Measurements from ENCODE around the gene NOC4L. TPM values are rescaled to one million over a fixed set of nuclear protein-coding genes. Genes with fewer than 3 reads are reported as not detected.

Gene NOC4L
- total RNA-seq, 1 experiment from 2014 or later, result 62.5 TPM

GRCh38 chr12:132167611-132168310 lies 23.5 kb downstream of the NOC4L start:
- peaks cover 4% of the 10 kb centered on the region for H3K9me3 Mint-ChIP-seq (ENCODE audit: low read depth, unreplicated experiment)
- intact Hi-C loops (cut with micrococcal nuclease; ENCODE audit: unreplicated experiment), result no loop called here
- CTCF ChIA-PET, result no interaction called here
- TF ChIP-seq CTCF (IDR thresholded peaks at IDR 0.05; ENCODE audit: unreplicated experiment), result no peak
- no peak overlapping the region for H3K27ac Mint-ChIP-seq (ENCODE audit: unreplicated experiment)
- no peak for DNase-seq
- BruUV-seq (replicated peaks), result no TSS peak
- peaks cover 88% of the 10 kb centered on the region for H3K27me3 Mint-ChIP-seq (ENCODE audit: unreplicated experiment)
- peaks cover 12% of the 10 kb centered on the region for H3K36me3 Mint-ChIP-seq (ENCODE audit: insufficient read depth, unreplicated experiment)
- H3K4me3 Mint-ChIP-seq (ENCODE audit: low read depth, unreplicated experiment), result no peak overlapping the region
- H3K4me1 Mint-ChIP-seq (ENCODE audit: low read depth, unreplicated experiment), result peaks cover 9% of the 10 kb centered on the region

GRCh38 chr12:132168311-132169031 lies 24.2 kb downstream of the NOC4L start:
- H3K4me1 Mint-ChIP-seq (ENCODE audit: low read depth, unreplicated experiment), result peaks cover 9% of the 10 kb centered on the region
- CTCF ChIA-PET, result no interaction called here
- peaks cover 88% of the 10 kb centered on the region for H3K27me3 Mint-ChIP-seq (ENCODE audit: unreplicated experiment)
- peaks cover 4% of the 10 kb centered on the region for H3K9me3 Mint-ChIP-seq (ENCODE audit: low read depth, unreplicated experiment)
- no TSS peak for BruUV-seq (replicated peaks)
- no peak overlapping the region for H3K27ac Mint-ChIP-seq (ENCODE audit: unreplicated experiment)
- no peak overlapping the region for H3K4me3 Mint-ChIP-seq (ENCODE audit: low read depth, unreplicated experiment)
- intact Hi-C loops (cut with micrococcal nuclease; ENCODE audit: unreplicated experiment), result no loop called here
- TF ChIP-seq CTCF (IDR thresholded peaks at IDR 0.05; ENCODE audit: unreplicated experiment), result no peak
- DNase-seq, result no peak
- peaks cover 12% of the 10 kb centered on the region for H3K36me3 Mint-ChIP-seq (ENCODE audit: insufficient read depth, unreplicated experiment)

GRCh38 chr12:132169376-132169775 lies 25.1 kb downstream of the NOC4L start:
- Mint-ChIP-seq H3K27me3 (ENCODE audit: unreplicated experiment) (peaks cover 88% of the 10 kb centered on the region), H3K36me3 (ENCODE audit: insufficient read depth, unreplicated experiment) (peaks cover 12% of the 10 kb centered on the region), H3K9me3 (ENCODE audit: low read depth, unreplicated experiment) (peaks cover 4% of the 10 kb centered on the region), H3K4me3 (ENCODE audit: low read depth, unreplicated experiment) (no peak overlapping the region), H3K27ac (ENCODE audit: unreplicated experiment) (no peak overlapping the region), H3K4me1 (ENCODE audit: low read depth, unreplicated experiment) (peaks cover 2% of the 10 kb centered on the region)
- no peak for TF ChIP-seq CTCF (IDR thresholded peaks at IDR 0.05; ENCODE audit: unreplicated experiment)
- no TSS peak for BruUV-seq (replicated peaks)
- intact Hi-C loops (cut with micrococcal nuclease; ENCODE audit: unreplicated experiment), result no loop called here
- DNase-seq, result no peak
- CTCF ChIA-PET, result no interaction called here

- Mint-ChIP-seq H3K36me3 (ENCODE audit: insufficient read depth, unreplicated experiment) (peaks cover 12% of the 10 kb centered on the region), H3K4me3 (ENCODE audit: low read depth, unreplicated experiment) (no peak overlapping the region), H3K27me3 (ENCODE audit: unreplicated experiment) (peaks cover 88% of the 10 kb centered on the region), H3K27ac (ENCODE audit: unreplicated experiment) (no peak overlapping the region), H3K4me1 (ENCODE audit: low read depth, unreplicated experiment) (no peaks in the 10 kb centered on the region), H3K9me3 (ENCODE audit: low read depth, unreplicated experiment) (peaks cover 4% of the 10 kb centered on the region)
- DNase-seq, result no peak
- TF ChIP-seq CTCF (IDR thresholded peaks at IDR 0.05; ENCODE audit: unreplicated experiment), result no peak
- BruUV-seq (replicated peaks), result no TSS peak
- intact Hi-C loops (cut with micrococcal nuclease; ENCODE audit: unreplicated experiment), result no loop called here
- CTCF ChIA-PET, result no interaction called here
Measured at GRCh38 chr12:132170094-132170636, 25.9 kb downstream of the NOC4L start.
